AG04450 (cell line): ENCODE results near the gene RNF113B. TPM values are rescaled to one million over a fixed set of nuclear protein-coding genes. Genes with fewer than 3 reads are reported as not detected.

Source experiments
- CTCF ChIA-PET: fragments of 300-600, 350-600 bp; formaldehyde crosslinking; extraction: SDS; loops from one replicate; lab custom pipeline; 2022; ENCODE audit warnings: antibody characterized with exemption, inconsistent platforms; lab: Charles Lee
- POLR2A ChIA-PET: fragments of 350-600 bp; formaldehyde crosslinking; extraction: SDS; loops from one replicate; lab custom pipeline; 2021; ENCODE audit warnings: antibody characterized with exemption, inconsistent platforms; lab: Yijun Ruan, JAX
- DNase-seq: peaks from one replicate; pipeline ENCODE4 v3.0.0-alpha.2; 2011; ENCODE audit warnings: low read depth, low spot score
- H3K27ac ChIP-seq: one replicate; pipeline ENCODE4 v1.5.1; 2012; ENCODE audit warnings: low read depth, low read length, control low read depth
- H3K27me3 ChIP-seq: one replicate; pipeline ENCODE4 v1.6.0; 2012; ENCODE audit warnings: low read length; ENCODE audit not compliant: control insufficient read depth, insufficient read depth
- H3K4me3 ChIP-seq: 2 replicates; pipeline ENCODE4 v1.5.1; 2011; ENCODE audit warnings: mild to moderate bottlenecking, low read depth, low read length, control low read depth
- H3K9me3 ChIP-seq: 2 replicates; pipeline ENCODE4 v1.5.1; 2012; ENCODE audit warnings: low read length; ENCODE audit not compliant: control insufficient read depth, insufficient read depth
- CTCF ChIP-seq: IDR thresholded peaks from 2 replicates; pipeline ENCODE4 v1.5.1; 2011; ENCODE audit warnings: low read depth, low read length, control low read depth, inconsistent platforms
- polyA plus RNA-seq: library from polyadenylated mRNA; depleted of rRNA; stranded (reverse); fragments of >200 nt; gene quantifications from 2 replicates; pipeline ENCODE4 v1.2.3, GENCODE V29; 2011

RNF113B gene
- polyA plus RNA-seq, 1 experiment: not detected

- H3K4me3 ChIP-seq: no peak overlapping the region
- no peak overlapping the region for H3K27ac ChIP-seq
- no peak for TF ChIP-seq CTCF
- CTCF ChIA-PET: no interaction called here
- no peaks in the 10 kb centered on the region for H3K27me3 ChIP-seq
- no peak for DNase-seq
- POLR2A ChIA-PET: interaction anchor here (0.6 to 0.8 kb wide), 4 partner anchors 13 to 183 kb away, joined by 3 to 7 read pairs (median 4); no protein-coding TSS in a partner anchor
- no peaks in the 10 kb centered on the region for H3K9me3 ChIP-seq
These were observed 10.3 kb upstream of the RNF113B start for GRCh38 chr13:98187155-98187964.

GRCh38 chr13:98184792-98185191, 7.7 kb upstream of the RNF113B start:
- POLR2A ChIA-PET: no interaction called here
- H3K9me3 ChIP-seq: no peaks in the 10 kb centered on the region
- H3K27me3 ChIP-seq: no peaks in the 10 kb centered on the region
- no peak for DNase-seq
- no peak overlapping the region for H3K27ac ChIP-seq
- TF ChIP-seq CTCF: no peak
- CTCF ChIA-PET: interaction anchor here (1.0 kb wide), 1 partner anchor 21 kb away, joined by 3 read pairs; no protein-coding TSS in a partner anchor
- no peak overlapping the region for H3K4me3 ChIP-seq

GRCh38 chr13:98182589-98182988, 5.5 kb upstream of the RNF113B start:
- CTCF ChIA-PET: interaction anchor here (1.6 kb wide), 1 partner anchor 7 kb away, joined by 3 read pairs; no protein-coding TSS in a partner anchor
- POLR2A ChIA-PET: interaction anchor here (1.2 kb wide), 1 partner anchor 9 kb away, joined by 3 read pairs; no protein-coding TSS in a partner anchor
- no peak for TF ChIP-seq CTCF
- H3K9me3 ChIP-seq: no peaks in the 10 kb centered on the region
- no peak overlapping the region for H3K27ac ChIP-seq
- no peak overlapping the region for H3K4me3 ChIP-seq
- no peaks in the 10 kb centered on the region for H3K27me3 ChIP-seq
- DNase-seq: no peak

GRCh38 chr13:98182153-98182552, 5.1 kb upstream of the RNF113B start:
- TF ChIP-seq CTCF: no peak
- no peak for DNase-seq
- Histone ChIP-seq H3K9me3 (peaks cover under 1% of the 10 kb centered on the region; the same call in 1 of the 2 replicates), H3K27me3 (no peaks in the 10 kb centered on the region), H3K4me3 (no peak overlapping the region), H3K27ac (no peak overlapping the region)
- ChIA-PET CTCF (interaction anchor here (1.6 kb wide), 1 partner anchor 8 kb away, joined by 3 read pairs; no protein-coding TSS in a partner anchor), POLR2A (interaction anchor here (1.2 kb wide), 1 partner anchor 8 kb away, joined by 3 read pairs; no protein-coding TSS in a partner anchor)
